HG03571 (cell line): ENCODE data around the gene ZNF613.
"Not testable (repeated sequence)": the region's sequence is repeated elsewhere in the genome, so short reads cannot be mapped to it uniquely, and the experiment has no call there.

Experiments
- ATAC-seq: cut with Tn5 transposase; IDR thresholded peaks from one replicate; pipeline ENCODE4 v1.9.1; 2021; ENCODE audit not compliant: unreplicated experiment

The ZNF613 gene

DNA sequence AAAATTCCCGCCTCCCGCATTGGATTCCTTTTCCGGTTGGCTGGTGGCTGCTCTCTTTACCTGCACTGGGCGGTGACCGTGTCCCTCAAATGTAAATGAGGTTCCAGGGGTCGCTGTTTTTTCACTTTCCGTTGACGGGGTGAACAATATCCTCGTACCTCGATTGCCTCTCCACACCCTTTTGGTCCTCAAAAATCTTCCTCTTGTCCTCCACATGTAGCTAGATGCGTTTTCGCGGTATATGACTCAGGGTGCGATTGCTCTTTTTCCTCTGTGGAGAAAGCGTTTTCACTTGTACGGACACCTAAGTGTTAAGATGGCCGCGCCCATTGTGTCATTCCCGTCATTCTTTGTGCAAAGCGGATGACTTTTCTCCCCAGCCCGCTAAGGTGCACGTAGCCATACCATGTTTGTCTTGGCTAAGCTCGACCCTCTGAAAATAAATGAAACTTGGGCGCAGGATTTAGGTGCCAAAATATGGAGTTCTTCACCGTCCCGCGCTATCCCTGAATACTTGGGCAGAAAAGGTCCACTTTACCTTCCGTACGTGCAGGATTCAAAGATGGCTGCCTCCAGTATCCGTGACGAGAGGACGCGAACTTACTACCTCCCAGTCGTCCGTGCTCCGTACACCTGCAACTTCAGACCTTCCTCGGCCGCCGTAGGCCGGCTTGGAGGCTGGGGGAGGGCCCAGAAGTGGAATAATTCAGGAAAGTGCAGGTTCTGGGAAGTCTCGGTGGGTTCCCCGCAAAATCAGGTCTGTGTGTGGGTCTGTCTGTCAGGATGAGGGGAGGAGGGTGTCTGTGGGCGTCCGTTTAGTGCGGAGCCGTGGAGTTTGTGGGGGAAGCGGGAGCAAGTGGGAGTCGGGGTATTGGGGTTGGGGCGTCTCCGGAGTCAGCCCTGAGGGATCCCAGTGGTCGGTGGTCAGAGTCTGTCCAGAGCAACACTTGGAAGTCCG is at the start of gene ZNF613:
ZNF613 (plus strand) TSS at position 689 of the 958 bp plus-strand sequence. CDS start 8,749 bp downstream, outside the sequence.
- peak; percentile 70 for ATAC-seq

DNA sequence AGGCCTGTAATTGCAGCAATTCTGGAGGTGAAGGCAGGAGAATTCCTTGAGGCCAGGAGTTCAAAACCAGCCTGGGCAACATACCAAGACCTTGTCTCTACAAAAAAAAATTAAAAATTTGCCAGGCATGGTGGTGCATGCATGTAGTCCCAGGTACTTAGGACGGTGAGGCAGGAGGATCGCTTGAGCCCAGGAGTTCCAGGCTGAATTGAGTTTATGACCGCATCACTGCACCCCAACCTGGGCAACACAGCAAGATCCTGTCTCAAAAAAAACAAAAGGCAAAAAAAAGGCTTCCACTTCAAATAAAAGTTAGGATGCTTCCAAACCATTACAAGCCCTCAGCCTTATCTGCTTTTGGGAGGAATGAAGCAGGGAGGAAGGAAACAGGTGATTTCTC is 44.8 kb upstream of the ZNF613 start:
- ATAC-seq, result no peak

DNA sequence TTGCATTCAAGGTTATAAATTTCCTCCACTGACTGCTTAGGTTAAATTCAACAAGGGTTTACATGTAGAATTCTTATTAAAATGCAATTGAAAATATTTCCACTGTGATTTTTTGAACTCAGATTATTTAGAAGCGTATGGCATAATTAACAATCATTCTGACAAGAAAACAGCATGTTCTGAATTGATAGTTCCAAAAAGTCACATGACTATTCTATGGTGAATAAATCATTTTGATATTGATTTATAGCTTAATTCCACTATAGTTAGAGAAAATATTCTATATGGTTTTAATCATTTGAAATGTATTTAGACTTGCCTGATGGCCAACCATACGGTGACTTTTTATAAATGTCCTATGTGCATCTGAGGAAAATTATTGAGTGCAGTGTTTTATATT is 42.6 kb upstream of the ZNF613 start:
- no peak for ATAC-seq

DNA sequence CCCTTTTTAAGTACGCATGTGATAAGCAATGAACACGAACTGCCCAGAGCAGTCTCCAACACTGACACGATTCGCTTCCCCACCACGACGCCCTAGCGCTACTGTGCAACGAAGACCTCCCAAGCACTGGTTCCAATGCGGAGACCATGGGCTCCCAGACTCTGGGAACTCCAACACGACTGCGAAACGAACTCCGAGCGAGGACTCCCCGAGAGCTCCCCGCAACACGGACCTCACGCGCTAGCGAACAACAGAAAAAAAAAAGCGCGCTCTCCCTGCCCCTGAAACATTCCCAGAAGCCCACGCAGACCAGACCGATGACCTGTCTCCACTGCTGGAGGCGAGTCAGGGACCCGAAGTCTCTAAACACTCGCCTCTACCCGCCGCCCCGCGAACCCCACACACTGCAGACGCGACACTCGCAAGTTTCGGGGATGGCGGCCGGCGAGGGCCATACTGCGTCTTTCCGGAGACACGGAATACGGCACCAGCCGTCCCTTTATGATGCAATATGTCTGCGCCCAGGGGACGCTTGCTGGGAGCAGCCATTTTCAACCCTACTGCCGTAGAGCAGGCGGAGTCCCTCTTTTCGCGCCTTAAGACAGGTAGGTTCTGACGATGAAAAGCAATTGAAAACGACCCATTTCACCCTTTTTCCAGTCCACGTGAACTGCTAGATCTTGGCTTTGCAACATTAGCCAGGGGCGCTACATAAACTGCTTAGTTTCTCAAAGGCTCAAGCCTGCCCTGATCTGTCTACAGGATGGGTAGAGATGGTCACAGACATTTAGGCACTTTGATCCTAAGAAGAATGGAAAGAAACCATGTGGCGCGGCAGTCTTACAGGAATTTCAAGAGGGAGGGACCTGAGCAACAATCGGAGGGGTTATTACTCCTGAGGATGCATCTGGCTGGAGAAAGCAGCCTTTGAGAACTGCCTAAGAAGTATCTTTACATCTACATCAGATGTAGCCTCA is 39.5 kb upstream of the ZNF613 start, which contains the start of gene ZNF577:
ZNF577 (minus strand) TSS at position 430 of the 977 bp plus-strand sequence. CDS start 7,569 bp downstream, outside the sequence.
- no peak for ATAC-seq

DNA sequence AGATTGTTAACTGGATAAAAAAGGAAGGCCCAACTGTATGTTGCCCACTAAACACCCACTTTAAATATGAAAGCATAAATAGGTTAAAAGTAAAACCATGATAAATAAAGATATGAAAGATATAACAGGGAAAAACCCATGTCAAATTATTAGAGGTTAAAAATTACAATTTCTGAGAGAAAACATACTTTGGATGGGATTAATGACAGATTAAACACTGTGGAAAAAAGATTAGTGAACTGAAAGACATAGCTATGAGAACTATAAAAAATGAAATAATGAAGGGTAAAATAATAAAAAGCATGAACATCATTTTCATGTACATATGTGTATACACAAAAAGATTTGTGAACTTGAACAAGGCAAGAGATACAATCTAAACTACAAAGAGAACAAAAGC is 37.3 kb upstream of the ZNF613 start:
- no peak for ATAC-seq

DNA sequence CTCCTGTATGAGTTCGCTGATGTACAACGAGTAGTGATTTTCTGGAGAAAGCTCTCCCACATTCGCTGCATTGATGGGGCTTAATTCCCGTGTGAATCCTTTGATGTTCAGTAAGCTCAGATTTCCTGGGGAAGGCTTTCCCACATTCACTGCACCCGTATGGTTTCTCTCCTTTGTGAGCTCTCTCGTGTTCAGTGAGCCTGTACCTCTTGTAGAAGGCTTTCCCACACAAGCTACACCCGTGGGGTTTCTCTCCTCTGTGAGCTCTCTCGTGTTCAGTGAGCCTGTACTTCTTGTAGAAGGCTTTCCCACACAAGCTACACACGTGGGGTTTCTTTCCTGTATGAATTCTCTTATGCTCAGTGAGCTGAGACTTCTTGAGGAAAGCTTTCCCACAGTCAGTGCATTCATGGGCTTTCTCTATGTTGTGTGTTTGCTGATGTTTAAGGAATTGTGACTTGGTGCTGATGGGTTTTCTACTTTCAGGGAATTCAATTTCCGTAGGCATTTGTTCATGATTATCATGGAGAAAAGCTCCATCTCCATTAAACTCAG is 36.0 kb upstream of the ZNF613 start:
- no peak for ATAC-seq

DNA sequence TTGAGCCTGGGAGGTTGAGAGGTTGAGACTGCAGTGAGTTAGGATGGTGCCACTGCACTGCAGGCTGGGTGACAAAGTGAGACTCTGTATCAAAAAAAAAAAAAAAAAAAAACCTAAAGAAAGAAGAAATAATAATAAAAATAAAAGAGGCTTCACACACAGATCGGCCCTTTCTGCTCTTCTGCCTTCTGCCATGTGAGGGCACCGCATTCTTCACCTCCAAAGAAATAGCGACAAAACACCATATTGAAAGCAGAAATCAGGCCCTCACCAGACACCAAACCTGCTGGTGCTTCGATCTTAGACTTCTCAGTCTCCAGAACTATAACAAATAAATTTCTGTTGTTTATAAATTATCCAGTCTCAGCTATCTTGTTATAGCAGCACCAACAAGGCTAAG is 25.4 kb upstream of the ZNF613 start:
- no peak for ATAC-seq

DNA sequence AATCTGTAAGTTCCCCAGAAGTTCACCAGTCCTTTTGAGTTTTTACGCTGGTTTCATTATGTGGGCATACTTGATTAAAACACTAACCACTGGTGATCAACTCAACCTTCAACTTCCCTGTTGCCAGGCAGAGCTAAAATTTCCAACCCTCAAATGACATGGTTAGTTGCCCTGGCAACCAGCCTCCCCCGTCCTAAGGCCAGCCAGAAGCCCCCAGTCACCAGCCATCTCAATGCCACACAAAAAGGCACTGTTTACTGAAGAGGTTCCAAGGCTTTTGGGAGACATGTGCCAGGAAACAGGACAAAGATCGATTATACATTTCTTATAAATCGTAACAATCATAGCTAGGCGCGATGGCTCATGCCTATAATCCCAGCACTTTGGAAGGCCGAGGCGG is 24.1 kb upstream of the ZNF613 start:
- ATAC-seq, result no peak

DNA sequence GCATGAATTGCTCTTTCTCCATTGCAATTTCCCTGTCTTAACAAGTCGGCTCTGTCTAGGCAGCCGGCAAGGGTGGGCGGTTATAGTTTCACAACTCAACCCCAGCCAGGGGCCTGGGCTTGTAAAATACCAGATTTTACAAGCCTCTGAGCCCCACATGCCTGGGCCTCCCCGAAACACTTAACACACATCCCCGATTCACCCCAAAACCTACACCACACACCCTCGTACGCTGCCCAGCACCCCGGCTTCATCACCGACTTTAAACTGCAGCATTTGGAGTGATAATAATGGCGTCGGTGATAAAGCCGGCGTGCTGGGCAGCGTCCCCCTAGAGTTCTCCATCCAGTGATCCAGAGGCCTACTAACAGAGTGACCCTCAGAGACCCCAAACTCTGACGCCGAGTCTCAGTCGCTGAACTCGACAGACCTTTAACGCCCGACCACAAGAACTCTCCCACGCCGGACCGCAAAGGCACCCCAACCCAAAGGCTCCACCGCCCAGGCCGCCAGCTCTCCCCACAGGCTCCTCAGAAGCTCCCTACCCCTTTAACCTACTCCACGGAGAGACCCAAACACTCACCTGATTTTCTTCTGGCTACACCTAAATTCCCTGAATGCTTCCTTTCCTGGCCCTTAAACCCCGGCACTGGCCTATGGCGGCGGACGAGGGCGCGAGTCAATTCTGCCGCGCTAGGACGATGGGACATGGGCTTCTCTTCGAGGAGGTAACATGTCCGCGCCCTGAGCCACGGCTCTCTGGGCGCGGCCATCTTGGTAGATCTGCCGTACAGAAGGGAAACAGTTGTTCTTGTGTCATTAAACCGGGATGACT is 22.7 kb upstream of the ZNF613 start, which contains the start of gene ZNF649:
ZNF649 (minus strand) TSS at position 687 of the 835 bp plus-strand sequence. CDS start 4,910 bp downstream, outside the sequence.
- peak; percentile 61 for ATAC-seq

DNA sequence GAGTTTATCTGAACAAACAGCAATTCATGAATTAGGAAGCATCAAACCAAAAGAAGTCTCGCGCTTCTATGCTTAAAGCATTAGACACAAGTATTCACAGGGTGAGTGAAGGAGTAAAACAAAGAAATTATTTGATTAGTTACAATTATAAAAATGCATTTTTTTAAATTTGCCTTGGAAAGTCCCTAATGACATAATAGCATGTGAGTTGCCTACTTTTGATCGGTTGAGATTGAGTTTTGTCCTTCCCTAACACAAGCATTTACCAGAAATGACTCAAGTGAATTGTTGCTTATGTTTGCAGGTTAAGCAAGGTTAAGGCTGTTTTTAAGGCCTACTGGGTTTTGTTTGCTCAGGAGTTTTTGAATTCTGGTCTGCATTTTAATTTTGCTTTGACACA is 22.1 kb upstream of the ZNF613 start:
- ATAC-seq, result no peak

DNA sequence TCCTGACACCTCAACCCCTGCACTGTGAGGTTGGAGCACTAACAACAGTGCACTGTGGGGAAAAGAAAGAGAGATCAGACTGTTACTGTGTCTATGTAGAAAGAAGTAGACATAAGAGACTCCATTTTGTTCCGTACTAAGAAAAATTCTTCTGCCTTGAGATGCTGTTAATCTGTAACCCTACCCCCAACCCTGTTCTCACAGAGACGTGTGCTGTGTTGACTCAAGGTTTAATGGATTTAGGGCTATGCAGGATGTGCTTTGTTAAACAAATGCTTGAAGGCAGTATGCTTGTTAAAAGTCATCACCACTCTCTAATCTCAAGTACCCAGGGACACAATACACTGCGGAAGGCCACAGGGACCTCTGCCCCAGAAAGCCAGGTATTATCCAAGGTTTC is 21.6 kb upstream of the ZNF613 start:
- not testable (repeated sequence) for ATAC-seq

DNA sequence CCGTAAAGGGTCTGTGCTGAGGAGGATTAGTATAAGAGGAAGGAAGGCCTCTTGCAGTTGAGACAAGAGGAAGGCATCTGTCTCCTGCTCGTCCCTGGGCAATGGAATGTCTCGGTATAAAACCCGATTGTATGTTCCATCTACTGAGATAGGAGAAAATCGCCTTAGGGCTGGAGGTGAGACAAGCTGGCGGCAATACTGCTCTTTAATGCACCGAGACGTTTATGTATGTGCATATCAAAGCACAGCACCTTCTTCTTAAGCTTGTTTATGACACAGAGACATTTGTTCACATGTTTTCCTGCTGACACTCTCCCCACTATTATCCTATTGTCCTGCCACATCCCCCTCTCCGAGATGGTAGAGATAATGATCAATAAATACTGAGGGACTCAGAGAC is 21.2 kb upstream of the ZNF613 start:
- ATAC-seq, result not testable (repeated sequence)

DNA sequence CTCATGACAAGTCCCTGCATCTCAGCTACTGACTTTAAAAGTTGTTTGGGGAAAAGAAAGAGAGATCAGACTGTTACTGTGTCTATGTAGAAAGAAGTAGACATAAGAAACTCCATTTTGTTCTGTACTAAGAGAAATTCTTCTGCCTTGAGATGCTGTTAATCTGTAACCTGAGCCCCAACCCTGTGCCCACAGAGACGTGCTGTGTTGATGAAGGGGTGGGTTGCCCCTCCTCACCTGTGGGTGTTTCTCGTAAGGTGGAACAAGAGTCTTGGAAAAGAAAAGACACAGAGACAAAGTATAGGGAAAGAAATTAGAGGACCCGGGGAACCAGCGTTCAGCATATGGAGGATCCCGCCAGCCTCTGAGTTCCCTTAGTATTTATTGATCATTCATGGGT is 19.3 kb upstream of the ZNF613 start:
- not testable (repeated sequence) for ATAC-seq

DNA sequence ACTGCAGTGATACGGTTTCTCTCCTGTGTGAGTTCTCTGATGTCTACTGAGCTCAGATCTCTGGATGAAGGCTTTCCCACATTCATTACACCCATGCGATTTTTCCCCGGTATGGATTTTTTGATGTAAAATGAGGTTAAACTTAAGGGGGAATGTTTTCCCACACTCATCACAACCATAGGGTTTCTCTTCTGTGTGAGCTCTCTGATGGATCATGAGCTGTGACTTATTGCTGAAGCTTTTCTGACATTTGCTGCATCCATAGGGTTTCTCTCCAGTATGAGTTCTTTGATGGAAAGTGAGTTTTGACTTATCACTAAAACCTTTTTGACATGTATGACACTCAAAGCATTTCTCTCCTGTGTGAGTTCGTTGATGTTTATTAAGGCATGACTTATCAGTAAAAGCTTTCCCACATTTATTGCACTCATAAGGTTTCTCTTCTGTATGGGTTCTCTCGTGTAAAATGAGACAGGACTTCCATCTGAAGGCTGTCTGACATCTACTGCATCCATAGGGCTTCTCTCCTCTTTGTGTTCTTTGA is 11.9 kb upstream of the ZNF613 start:
- no peak for ATAC-seq

DNA sequence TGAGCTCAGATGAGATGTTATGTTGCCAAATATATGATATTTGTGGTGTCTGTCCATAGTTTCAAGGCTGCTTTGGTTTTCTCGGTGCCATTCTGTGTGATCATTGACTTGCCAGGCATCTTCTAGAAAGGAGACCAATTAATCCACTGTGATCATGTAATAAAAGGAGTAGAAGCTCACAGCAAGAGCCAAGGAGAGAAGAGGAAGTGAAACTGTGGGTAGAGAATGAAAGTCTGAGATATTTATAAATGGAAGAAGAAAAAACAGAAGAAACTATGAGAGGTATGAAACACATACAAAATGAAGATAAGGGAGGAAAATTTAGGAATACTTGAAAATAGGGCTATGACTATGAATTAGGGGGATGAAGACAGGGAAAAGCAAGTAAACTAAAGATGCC is 11.1 kb upstream of the ZNF613 start:
- no peak for ATAC-seq

DNA sequence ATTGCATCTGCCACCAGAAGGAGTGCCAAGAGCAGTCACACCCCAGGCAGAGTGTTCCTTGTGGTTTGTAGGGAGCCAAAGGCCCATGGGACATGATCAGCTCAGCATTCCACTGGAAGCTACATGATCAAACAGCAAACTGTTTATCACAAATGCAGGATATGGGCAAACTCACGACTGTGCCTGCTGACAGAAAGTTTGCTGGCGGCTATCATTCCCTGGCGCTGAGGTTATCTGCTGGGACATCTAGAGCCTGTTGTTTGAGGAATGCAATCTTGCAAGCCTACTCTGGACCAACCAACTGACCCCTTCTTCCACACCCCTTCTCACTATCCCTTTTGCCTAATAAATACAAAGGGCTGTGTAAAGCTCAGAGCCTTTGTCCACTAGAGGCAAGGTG is 7.7 kb upstream of the ZNF613 start:
- ATAC-seq, result no peak

DNA sequence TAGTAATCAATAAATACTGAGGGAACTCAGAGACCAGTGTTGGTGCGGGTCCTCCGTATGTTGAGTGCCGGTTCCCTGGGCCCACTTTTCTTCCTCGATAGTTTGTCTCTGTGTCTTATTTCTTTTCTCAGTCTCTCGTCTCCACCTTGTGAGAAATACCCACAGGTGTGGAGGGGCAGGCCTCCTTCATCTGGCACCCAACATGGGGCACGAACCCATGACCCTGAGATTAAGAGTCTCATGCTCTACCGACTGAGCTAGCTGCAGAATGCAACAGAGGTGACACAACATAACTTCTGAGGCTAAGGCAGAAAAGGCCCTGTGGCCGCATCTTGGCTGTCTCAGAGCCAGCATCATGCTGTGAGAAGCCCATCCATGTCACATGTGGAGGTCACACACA is 5.3 kb upstream of the ZNF613 start:
- no peak for ATAC-seq

DNA sequence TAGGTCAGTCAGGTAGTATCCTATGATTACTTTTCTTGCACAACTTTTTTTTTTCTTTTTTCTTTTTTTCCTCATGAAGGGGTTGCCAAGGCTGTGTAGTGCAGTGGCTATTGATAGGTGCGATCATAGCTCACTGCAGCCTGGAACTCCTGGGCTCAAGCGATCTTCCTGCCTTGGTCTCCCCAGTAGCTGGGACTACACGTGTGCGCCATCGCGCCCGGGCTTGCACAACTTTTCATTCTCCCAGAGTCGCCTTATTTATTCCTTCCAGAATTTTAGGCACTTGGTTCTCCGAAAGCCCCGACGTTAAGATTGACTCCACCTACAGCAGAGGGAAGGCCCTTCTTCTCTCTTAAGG is 867 bp upstream of the ZNF613 start:
- no peak for ATAC-seq

DNA sequence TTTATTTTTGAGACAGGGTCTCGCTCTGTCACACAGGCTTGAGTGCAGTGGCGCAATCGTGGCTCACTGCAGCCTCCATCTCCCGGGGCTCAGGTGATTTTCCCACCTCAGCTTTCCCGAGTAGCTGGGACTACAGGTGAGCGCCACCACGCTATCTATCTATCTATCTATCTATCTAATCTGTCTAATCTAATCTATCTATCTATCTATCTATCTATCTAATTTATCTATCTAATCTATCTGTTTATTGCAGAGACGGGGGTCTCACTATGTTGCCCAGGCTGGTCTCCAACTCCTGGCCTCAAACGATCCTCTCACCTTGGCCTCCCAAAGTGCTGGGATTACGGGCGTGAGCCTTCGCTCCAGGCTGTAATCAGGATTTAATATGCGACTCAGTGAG is 587 bp downstream of the ZNF613 start:
- no peak for ATAC-seq

DNA sequence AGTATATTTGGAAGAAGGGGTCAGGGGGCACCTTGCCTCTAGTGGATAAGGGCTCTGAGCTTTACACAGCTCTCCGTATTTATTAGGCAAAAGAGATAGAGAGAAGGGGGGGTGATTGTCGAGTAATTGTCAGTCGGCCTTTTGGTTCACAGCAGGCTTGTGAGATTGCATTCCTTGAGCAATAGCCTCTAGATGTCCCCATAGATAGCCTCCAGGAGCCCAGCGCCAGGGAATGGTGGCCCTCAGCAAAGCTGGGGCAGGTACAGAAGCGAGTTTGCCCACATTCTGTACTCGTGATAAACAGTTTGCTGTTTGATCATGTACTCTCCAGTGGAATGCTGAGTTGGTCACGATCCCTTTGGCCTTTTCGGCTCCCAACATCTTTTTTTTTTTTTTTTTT is 4.6 kb downstream of the ZNF613 start:
- no peak for ATAC-seq
